KBM-7 (cell line): ENCODE data around the gene SF3B1.
"Not testable (repeated sequence)": the region's sequence is repeated elsewhere in the genome, so short reads cannot be mapped to it uniquely, and the experiment has no call there.

ENCODE experiments used
- DNase-seq: peaks from one replicate; pipeline ENCODE4 v3.0.0-alpha.2; 2015
- in situ Hi-C: fragments of 300-500 bp; cut with MboI; formaldehyde crosslinking; loops from 2 replicates; pipeline ENCODE4 v1.14.3; 2020; ENCODE audit warnings: low sequenced_read_pairs, low pct_unique_long_range_greater_than_20kb, mixed read lengths

Gene SF3B1

GRCh38 chr2:197353393-197354168 is 81.2 kb downstream of the SF3B1 start:
- in situ Hi-C loops: no loop called here

GRCh38 chr2:197349699-197350098 is 85.1 kb downstream of the SF3B1 start:
- in situ Hi-C loops: no loop called here
- DNase-seq: no peak

More at GRCh38 chr2:197353393-197354168, 81.2 kb downstream of the SF3B1 start:
- no peak for DNase-seq

GRCh38 chr2:197348721-197349360 is 86.0 kb downstream of the SF3B1 start:
- in situ Hi-C loops: no loop called here
- no peak for DNase-seq

- DNase-seq: no peak
- in situ Hi-C loops: no loop called here
Observed at GRCh38 chr2:197345846-197346370, 88.9 kb downstream of the SF3B1 start.

GRCh38 chr2:197343968-197344367 is 90.9 kb downstream of the SF3B1 start:
- in situ Hi-C loops, DNase-seq: not testable (repeated sequence)

- no peak for DNase-seq
- in situ Hi-C loops: no loop called here
Observed at GRCh38 chr2:197340591-197340990, 94.2 kb downstream of the SF3B1 start.
